ENCODE measurements around the gene CENPX. TPM values are rescaled to one million over a fixed set of nuclear protein-coding genes. Genes with fewer than 3 reads are reported as not detected.

The CENPX gene
- total RNA-seq, 1 donor from 2014 or later: 69.3 TPM

DNA sequence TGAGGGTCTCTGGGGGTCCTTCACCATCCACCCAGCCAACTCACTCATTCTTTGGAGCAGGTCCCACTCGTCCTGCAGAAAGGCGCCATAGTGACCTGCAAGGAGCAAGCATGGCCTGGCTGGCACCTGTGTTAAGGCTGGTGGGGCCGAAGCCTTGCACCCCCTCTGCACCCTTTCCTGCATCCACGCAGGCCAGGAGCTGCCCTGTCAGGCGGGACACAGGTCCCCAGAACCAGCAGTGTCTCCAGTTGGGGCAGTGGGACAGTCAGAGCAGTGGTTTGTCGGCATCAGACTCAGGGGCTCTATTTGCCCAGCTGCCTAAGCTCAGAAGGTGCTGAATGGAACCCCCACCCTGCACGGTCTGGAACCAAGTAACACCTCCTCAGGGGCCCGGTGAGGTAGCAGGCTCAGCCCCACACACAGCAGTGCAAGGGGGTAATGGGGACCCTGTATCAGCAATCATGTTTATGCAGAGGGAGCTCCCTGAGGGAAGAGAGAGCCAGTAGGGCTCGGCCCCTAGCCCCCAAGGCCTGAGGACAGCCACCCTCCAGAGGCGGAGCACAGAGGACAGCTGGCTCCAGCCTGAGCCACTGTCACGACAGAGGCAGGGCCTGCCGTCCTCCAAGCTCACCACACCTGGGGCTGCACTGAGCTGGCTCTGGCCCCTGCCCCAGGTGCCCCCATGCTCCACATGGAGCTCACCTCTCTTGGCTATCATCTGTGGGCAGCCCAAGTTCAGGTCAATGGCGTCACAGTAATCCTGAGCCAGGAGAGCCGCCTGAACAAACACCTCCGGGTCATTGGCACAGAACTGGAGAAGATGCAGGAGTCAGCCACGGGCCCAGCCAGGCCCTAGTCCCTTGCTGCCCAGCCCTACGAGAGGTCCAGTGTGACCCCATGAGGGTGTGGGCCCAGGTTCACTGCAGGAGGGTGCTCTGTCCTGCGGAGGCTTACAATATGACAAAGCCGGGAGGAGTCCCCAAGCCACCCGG, 41.0 kb upstream of the CENPX start:
- no peaks in the 10 kb centered on the region for H3K4me1 Mint-ChIP-seq (ENCODE audit: unreplicated experiment)
- H3K36me3 Mint-ChIP-seq: no peaks in the 10 kb centered on the region
- DNase-seq (ENCODE audit: extremely low spot score, unreplicated experiment): no peak
- H3K9me3 Mint-ChIP-seq: no peaks in the 10 kb centered on the region
- H3K4me3 Mint-ChIP-seq: peak overlapping the region; percentile 75
- H3K27ac Mint-ChIP-seq: no peak overlapping the region
- H3K27me3 Mint-ChIP-seq: no peaks in the 10 kb centered on the region
- TF ChIP-seq, protein P1, sequence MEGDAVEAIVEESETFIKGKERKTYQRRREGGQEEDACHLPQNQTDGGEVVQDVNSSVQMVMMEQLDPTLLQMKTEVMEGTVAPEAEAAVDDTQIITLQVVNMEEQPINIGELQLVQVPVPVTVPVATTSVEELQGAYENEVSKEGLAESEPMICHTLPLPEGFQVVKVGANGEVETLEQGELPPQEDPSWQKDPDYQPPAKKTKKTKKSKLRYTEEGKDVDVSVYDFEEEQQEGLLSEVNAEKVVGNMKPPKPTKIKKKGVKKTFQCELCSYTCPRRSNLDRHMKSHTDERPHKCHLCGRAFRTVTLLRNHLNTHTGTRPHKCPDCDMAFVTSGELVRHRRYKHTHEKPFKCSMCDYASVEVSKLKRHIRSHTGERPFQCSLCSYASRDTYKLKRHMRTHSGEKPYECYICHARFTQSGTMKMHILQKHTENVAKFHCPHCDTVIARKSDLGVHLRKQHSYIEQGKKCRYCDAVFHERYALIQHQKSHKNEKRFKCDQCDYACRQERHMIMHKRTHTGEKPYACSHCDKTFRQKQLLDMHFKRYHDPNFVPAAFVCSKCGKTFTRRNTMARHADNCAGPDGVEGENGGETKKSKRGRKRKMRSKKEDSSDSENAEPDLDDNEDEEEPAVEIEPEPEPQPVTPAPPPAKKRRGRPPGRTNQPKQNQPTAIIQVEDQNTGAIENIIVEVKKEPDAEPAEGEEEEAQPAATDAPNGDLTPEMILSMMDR (conservative IDR thresholded peaks at IDR 0.05): no peak

DNA sequence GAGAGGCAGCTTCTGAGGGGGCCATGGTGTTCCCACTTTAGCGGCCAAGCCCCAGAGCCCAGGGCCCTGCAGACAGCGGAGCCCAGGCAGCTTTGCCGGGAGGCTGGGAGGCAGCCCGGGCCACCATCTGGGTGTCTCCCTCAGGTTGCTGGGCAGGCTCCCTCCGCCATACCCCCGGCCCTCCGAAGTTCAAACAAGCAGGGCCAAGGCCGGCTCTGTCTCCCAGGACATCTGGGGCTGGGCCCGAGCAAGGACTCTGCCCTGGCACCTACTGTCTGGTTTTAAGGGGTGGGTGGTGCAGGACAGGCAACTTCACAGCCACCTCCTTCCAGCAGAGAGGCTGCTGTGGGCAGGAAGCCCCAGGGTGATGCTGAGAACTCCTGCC, 40.3 kb upstream of the CENPX start:
- no peak overlapping the region for H3K27ac Mint-ChIP-seq
- H3K9me3 Mint-ChIP-seq: no peaks in the 10 kb centered on the region
- no peaks in the 10 kb centered on the region for H3K36me3 Mint-ChIP-seq
- no peak overlapping the region for H3K4me3 Mint-ChIP-seq
- no peak for DNase-seq (ENCODE audit: extremely low spot score, unreplicated experiment)
- H3K27me3 Mint-ChIP-seq: no peaks in the 10 kb centered on the region
- no peaks in the 10 kb centered on the region for H3K4me1 Mint-ChIP-seq (ENCODE audit: unreplicated experiment)
- TF ChIP-seq, protein P1 (conservative IDR thresholded peaks at IDR 0.05): no peak

DNA sequence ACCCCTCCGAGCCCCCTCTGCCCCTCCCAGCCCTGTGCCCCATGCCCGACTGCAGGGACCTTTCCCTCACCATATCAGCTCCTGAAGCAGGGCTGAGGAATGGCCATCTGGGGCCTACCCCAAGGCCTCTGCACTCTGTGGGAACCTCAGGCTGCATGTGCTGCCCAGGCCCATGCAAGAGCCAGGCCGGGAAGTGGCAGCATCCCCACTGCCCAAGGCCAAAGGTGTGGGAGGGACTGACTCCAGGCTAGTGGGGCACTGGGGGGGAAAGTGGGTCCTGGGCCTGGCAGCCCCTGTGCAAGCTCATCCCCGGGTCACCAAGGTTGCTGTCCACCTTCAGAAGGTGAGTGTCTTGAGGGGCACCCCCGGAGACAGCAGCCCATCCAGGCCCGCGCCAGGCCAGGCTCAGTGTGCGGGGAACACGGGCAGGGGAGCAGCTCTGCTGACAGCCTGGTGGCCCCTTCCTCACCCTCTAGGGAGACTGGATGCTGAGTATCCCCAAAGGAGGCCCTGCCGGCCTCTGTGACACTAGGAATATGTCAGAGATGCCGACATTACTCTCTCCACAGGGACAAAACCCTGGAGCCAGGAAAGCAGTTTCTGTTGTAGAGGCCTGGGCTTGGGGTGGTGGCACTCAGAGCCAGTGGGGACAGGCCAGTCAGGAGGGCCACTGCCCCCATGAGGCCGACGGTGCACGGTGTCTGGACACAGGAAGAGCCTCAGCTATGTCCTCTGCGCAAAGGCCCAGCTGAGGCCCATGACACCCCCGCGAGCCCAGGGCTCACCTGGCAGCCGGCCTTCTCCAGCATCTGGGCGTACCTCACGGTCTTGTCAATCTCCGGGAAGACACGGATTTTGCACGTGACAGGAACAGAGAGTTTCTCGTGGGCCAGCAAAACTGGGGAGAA, 39.7 kb upstream of the CENPX start:
- Mint-ChIP-seq H3K9me3 (no peaks in the 10 kb centered on the region), H3K4me3 (no peak overlapping the region)

DNA sequence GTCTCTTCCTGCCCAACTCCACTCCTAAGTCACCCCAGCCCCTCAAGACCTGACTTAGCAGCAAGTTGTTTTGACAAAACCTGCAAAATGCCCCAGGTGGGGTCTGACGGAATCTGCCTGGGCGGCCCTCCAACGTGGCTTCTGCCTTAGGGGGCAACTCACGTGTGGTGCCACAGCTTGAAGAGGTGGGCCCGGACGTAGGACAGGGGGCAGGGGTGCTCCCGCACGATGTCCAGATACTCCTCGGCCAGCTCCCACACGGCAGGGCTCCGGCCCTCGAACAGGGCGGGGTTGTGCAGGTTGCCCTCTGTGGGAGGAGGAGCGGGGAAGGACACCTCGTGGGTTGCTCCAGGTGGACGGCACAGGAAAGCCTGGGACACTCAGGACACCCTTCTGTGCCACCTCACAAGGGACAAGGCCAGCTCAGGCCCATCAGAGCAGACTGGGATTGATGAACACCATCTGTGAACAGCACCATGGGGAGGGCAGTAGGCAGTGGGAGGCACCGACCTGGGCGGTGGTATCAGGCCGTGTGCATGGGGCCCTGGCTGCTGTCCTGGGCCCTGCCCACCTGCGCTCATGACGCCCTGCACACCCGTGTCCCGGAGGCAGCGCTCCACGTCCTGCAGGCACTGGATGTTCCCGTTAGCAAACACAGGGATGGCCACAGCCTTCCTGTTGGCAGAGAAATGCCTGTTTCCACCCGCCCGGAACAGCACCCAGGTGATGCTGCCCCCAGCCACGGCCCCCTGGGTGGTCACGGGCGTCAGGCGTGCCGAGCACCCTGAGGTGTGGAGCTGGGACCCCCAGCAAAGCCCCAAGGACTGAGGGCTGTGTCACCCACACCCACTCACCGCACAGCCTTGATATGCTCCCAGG, 38.6 kb upstream of the CENPX start:
- Mint-ChIP-seq H3K27ac (no peak overlapping the region), H3K9me3 (no peaks in the 10 kb centered on the region), H3K4me1 (ENCODE audit: unreplicated experiment) (no peaks in the 10 kb centered on the region), H3K27me3 (no peaks in the 10 kb centered on the region), H3K36me3 (no peaks in the 10 kb centered on the region), H3K4me3 (no peak overlapping the region)
- TF ChIP-seq, protein P1 (conservative IDR thresholded peaks at IDR 0.05): no peak
- no peak for DNase-seq (ENCODE audit: extremely low spot score, unreplicated experiment)

More for the DNA sequence above, 39.7 kb upstream of the CENPX start:
- Mint-ChIP-seq H3K27ac (no peak overlapping the region), H3K27me3 (no peaks in the 10 kb centered on the region), H3K36me3 (no peaks in the 10 kb centered on the region), H3K4me1 (ENCODE audit: unreplicated experiment) (no peaks in the 10 kb centered on the region)
- TF ChIP-seq, protein P1 (conservative IDR thresholded peaks at IDR 0.05): no peak
- DNase-seq (ENCODE audit: extremely low spot score, unreplicated experiment): no peak

DNA sequence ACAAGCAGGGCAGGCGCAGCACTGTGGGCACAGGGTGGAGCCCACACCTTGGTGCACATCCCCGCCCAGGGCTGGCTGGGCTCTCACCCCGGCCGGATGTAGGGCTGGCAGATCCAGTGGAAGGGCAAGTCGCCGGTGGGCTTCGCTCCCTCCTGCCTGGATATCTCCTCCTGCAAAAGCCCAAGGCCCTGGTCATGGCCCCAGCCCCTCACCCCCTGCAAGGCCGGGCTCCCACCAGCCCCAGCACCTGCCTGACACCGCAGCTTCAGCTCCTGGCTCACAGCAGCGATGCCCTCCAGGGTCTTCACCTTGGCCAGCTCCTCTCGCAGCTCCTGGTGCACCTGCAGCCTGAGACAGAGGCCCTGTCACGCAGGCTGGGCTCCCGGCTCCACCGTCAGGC, 37.9 kb upstream of the CENPX start:
- TF ChIP-seq, protein P1 (conservative IDR thresholded peaks at IDR 0.05): no peak
- no peak overlapping the region for H3K27ac Mint-ChIP-seq
- H3K27me3 Mint-ChIP-seq: no peaks in the 10 kb centered on the region
- no peaks in the 10 kb centered on the region for H3K4me1 Mint-ChIP-seq (ENCODE audit: unreplicated experiment)
- H3K9me3 Mint-ChIP-seq: no peaks in the 10 kb centered on the region
- H3K4me3 Mint-ChIP-seq: no peak overlapping the region
- no peak for DNase-seq (ENCODE audit: extremely low spot score, unreplicated experiment)
- no peaks in the 10 kb centered on the region for H3K36me3 Mint-ChIP-seq

Measured in type B pancreatic cell (in vitro differentiated cells).